ENCODE measurements around the gene USP1. TPM values are rescaled to one million over a fixed set of nuclear protein-coding genes. Genes with fewer than 3 reads are reported as not detected.
A peak's percentile ranks its signal among the peaks of the same experiment; 100 is the strongest.

Gene USP1
- total RNA-seq, 1 experiment from 2014 or later: 64.6 TPM

- peak overlapping the region; percentile 2 for H3K56ac ChIP-seq (ENCODE audit: insufficient read length, low read depth, low read length)
- no peak overlapping the region for H3K23ac ChIP-seq (ENCODE audit: insufficient read length, low read depth, low read length)
- peak overlapping the region; percentile 32 for H2BK5ac ChIP-seq (ENCODE audit: insufficient read length, low read length)
- H3K9ac ChIP-seq (ENCODE audit: extremely low read depth, insufficient read length, low read length): peak overlapping the region; percentile 94
- H3K9me3 Mint-ChIP-seq: no peaks in the 10 kb centered on the region
- no peaks in the 10 kb centered on the region for H4K20me1 ChIP-seq (ENCODE audit: control insufficient read depth, insufficient read depth, insufficient read length)
- no peak overlapping the region; the same call in 1 of the 2 replicates for H3K4ac ChIP-seq (ENCODE audit: low read depth, low read length)
- no peaks in the 10 kb centered on the region for H3K27me3 ChIP-seq (ENCODE audit: insufficient read depth, low read length)
- no peak overlapping the region for H2AFZ ChIP-seq (ENCODE audit: low read length)
- no peak overlapping the region for H2BK20ac ChIP-seq (ENCODE audit: low read depth, low read length, poor library complexity, severe bottlenecking)
- no peak for TF ChIP-seq CTCF (conservative IDR thresholded peaks at IDR 0.05)
- peaks cover 2 to 12% (median 10%) of the 10 kb centered on the region in 3 experiments for H3K36me3 Mint-ChIP-seq (ENCODE audit: insufficient read depth in 1 of 3, low read depth in 3 of 3)
- no peaks in the 10 kb centered on the region for H3K79me1 ChIP-seq (ENCODE audit: insufficient read depth, low read depth, low read length, poor library complexity, severe bottlenecking)
- H2BK120ac ChIP-seq (ENCODE audit: low read depth, low read length, poor library complexity, severe bottlenecking): no peak overlapping the region
- H3K23me2 ChIP-seq (ENCODE audit: insufficient read length, low read depth, low read length, poor library complexity, severe bottlenecking): peaks cover 16% of the 10 kb centered on the region
- peaks cover 3% of the 10 kb centered on the region; the same call in 1 of the 2 replicates for H3K27me3 Mint-ChIP-seq (ENCODE audit: low read depth)
- peak overlapping the region; percentile 94 to 100 (median 100) for H3K27ac Mint-ChIP-seq
- no peak for DNase-seq
- H3K27ac ChIP-seq (ENCODE audit: insufficient read length, low read depth, low read length): peak overlapping the region; percentile 92
- peaks cover 15 to 18% of the 10 kb centered on the region in 2 experiments for H3K4me1 Mint-ChIP-seq
- H3T11ph ChIP-seq (ENCODE audit: low read length): no peak overlapping the region
- H3K9me3 ChIP-seq (ENCODE audit: control insufficient read depth, low read depth, low read length): no peaks in the 10 kb centered on the region
- H4K8ac ChIP-seq (replicated peaks; ENCODE audit: insufficient read length, low read depth, low read length): peak overlapping the region; percentile 6
- peak overlapping the region; percentile 92 for H3K18ac ChIP-seq (ENCODE audit: insufficient read length, low read depth, low read length)
- peak overlapping the region; percentile 70 for H3K4me2 ChIP-seq (ENCODE audit: insufficient read depth, insufficient read length, low read length)
- H2BK15ac ChIP-seq (ENCODE audit: low read depth, low read length): no peak overlapping the region
- peak overlapping the region; percentile 53 for H4K5ac ChIP-seq (ENCODE audit: insufficient read length, low read depth, low read length)
- no peak overlapping the region for H2BK12ac ChIP-seq (ENCODE audit: insufficient read length, low read depth, low read length)
- H2AK5ac ChIP-seq (ENCODE audit: insufficient read length, low read length): no peak overlapping the region
- no peak overlapping the region for H4K91ac ChIP-seq (ENCODE audit: insufficient read length, low read depth, low read length)
- peak overlapping the region; percentile 85 to 88 for H3K4me3 Mint-ChIP-seq
- H3K4me1 ChIP-seq (ENCODE audit: insufficient read depth, low read length): no peaks in the 10 kb centered on the region
- peaks cover 22% of the 10 kb centered on the region for H3K79me2 ChIP-seq (ENCODE audit: insufficient read depth, low read length)
- no CpG with 5 or more reads among the region's 45 CpGs for WGBS (ENCODE audit: extremely low coverage, insufficient read length, low lambda C conversion rate)
- peak overlapping the region; percentile 97 for H3K14ac ChIP-seq (ENCODE audit: insufficient read depth, low read length)
These were observed 797 bp upstream of the USP1 start for GRCh38 chr1:62436039-62436465.

Measured in H9 (cell line).